H1 (cell line): Measurements from ENCODE around the gene LHX2. TPM values are rescaled to one million over a fixed set of nuclear protein-coding genes. Genes with fewer than 3 reads are reported as not detected.

Experiments
- CTCF ChIA-PET: fragments of 300-600 bp; sonication (Branson Sonifier 250); formaldehyde crosslinking; loops from one replicate; lab custom pipeline; 2021; ENCODE audit not compliant: partially characterized antibody; lab: Charles Lee
- POLR2A ChIA-PET: fragments of 300-600 bp; sonication (Branson Sonifier 250); formaldehyde crosslinking; loops from one replicate; lab custom pipeline; 2021; ENCODE audit warnings: inconsistent platforms; ENCODE audit not compliant: partially characterized antibody; lab: Charles Lee
- DNase-seq, 2 experiments: peaks; one replicate each; pipeline versions ENCODE4 v3.0.0 to v3.0.0-alpha.2; 2010 to 2022; ENCODE audit warnings: low spot score in 2 of 2, low read depth in 1 of 2, mixed read lengths in 1 of 2
- FAIRE-seq: peaks from 2 replicates; lab custom pipeline; 2011; peaks lifted over from hg19 to GRCh38; lab: Jason Lieb, UNC
- H2AFZ ChIP-seq: 2 replicates; pipeline ENCODE4 v1.8.1; 2012; ENCODE audit warnings: low read length, inconsistent platforms
- H2AK5ac ChIP-seq: 2 replicates; pipeline ENCODE4 v1.6.1; 2013; ENCODE audit warnings: low read depth, low read length
- H2BK120ac ChIP-seq: replicated peaks from 2 replicates; pipeline ENCODE3; 2013; ENCODE audit warnings: low read depth, low read length, inconsistent platforms
- H2BK12ac ChIP-seq: 2 replicates; pipeline ENCODE4 v1.6.1; 2013; ENCODE audit warnings: low read depth, low read length
- H2BK15ac ChIP-seq: 2 replicates; pipeline ENCODE4 v1.6.1; 2013; ENCODE audit warnings: low read length
- H2BK20ac ChIP-seq: 2 replicates; pipeline ENCODE4 v1.6.1; 2013; ENCODE audit warnings: low read length
- H2BK5ac ChIP-seq: 2 replicates; pipeline ENCODE4 v1.6.1; 2013; ENCODE audit warnings: low read depth, low read length
- H3K14ac ChIP-seq: 2 replicates; pipeline ENCODE4 v1.6.1; 2013; ENCODE audit warnings: inconsistent platforms; ENCODE audit not compliant: insufficient read length
- H3K18ac ChIP-seq: 2 replicates; pipeline ENCODE4 v1.6.1; 2013; ENCODE audit warnings: low read length; ENCODE audit errors: extremely low read depth
- H3K23ac ChIP-seq: 2 replicates; pipeline ENCODE4 v1.6.1; 2013; ENCODE audit warnings: inconsistent platforms; ENCODE audit not compliant: insufficient read length
- H3K23me2 ChIP-seq: 2 replicates; pipeline ENCODE4 v1.6.1; 2013; ENCODE audit warnings: low read depth, low read length
- H3K27ac ChIP-seq: 2 replicates; pipeline ENCODE4 v1.6.1; 2011; ENCODE audit warnings: low read depth, low read length, inconsistent platforms
- H3K27me3 ChIP-seq, 4 experiments: replicated peaks in 1 of 4; 1 replicate in 1 of 4; 2 replicates in 3 of 4; pipeline versions ENCODE4 v1.6.1 to v1.8.1; 2011 to 2013; ENCODE audit warnings: low read length in 3 of 4, mild to moderate bottlenecking in 3 of 4, inconsistent platforms in 2 of 4, mixed read lengths in 2 of 4, moderate library complexity in 1 of 4; ENCODE audit not compliant: control insufficient read depth in 3 of 4, insufficient read depth in 3 of 4; ENCODE audit errors: extremely low read depth in 1 of 4
- H3K36me3 ChIP-seq, 4 experiments: 2 replicates each; pipeline versions ENCODE4 v1.6.1 to v1.8.1; 2011 to 2013; ENCODE audit warnings: mild to moderate bottlenecking in 4 of 4, low read length in 3 of 4, moderate library complexity in 2 of 4, control low read depth in 1 of 4, inconsistent platforms in 1 of 4; ENCODE audit not compliant: insufficient read depth in 4 of 4, control insufficient read depth in 2 of 4
- H3K4ac ChIP-seq: replicated peaks from 2 replicates; pipeline ENCODE3; 2013; ENCODE audit warnings: low read length, low read depth, mixed read lengths, inconsistent platforms; ENCODE audit not compliant: insufficient read length
- H3K4me1 ChIP-seq, 4 experiments: replicated peaks in 1 of 4; 1 replicate in 1 of 4; 2 replicates in 3 of 4; pipeline versions ENCODE4 v1.6.1 to v1.8.1; 2011 to 2013; ENCODE audit warnings: low read length in 3 of 4, inconsistent platforms in 2 of 4, mixed read lengths in 1 of 4; ENCODE audit not compliant: insufficient read depth in 4 of 4, control insufficient read depth in 3 of 4
- H3K4me2 ChIP-seq, 2 experiments: 2 replicates each; pipeline versions ENCODE4 v1.6.1 to v1.8.1; 2011 to 2013; ENCODE audit warnings: low read depth in 2 of 2, low read length in 2 of 2, control low read depth in 1 of 2, inconsistent platforms in 1 of 2, mild to moderate bottlenecking in 1 of 2; ENCODE audit not compliant: insufficient read depth in 1 of 2
- H3K4me3 ChIP-seq, 4 experiments: fragments of 200-600, 300-600 bp in 1 of 4; sonication (generic), shearing (Covaris generic), sonication (Bioruptor Twin) in 1 of 4; 2 replicates each; pipeline versions ENCODE4 v1.5.1 to v1.8.1; 2011 to 2016; ENCODE audit warnings: low read length in 4 of 4, low read depth in 3 of 4, control low read depth in 2 of 4, inconsistent platforms in 2 of 4, mild to moderate bottlenecking in 2 of 4, mixed read lengths in 1 of 4, moderate library complexity in 1 of 4; ENCODE audit not compliant: insufficient read depth in 2 of 4; ENCODE audit errors: extremely low read depth in 1 of 4
- H3K56ac ChIP-seq: replicated peaks from 2 replicates; pipeline ENCODE3; 2013; ENCODE audit warnings: low read depth, mild to moderate bottlenecking, mixed read lengths, low read length, inconsistent platforms; ENCODE audit not compliant: insufficient read length
- H3K79me1 ChIP-seq: 2 replicates; pipeline ENCODE4 v1.6.1; 2013; ENCODE audit warnings: low read depth, low read length, control low read depth
- H3K79me2 ChIP-seq, 2 experiments: 2 replicates each; pipeline versions ENCODE4 v1.6.1 to v1.8.1; 2012 to 2013; ENCODE audit warnings: low read length in 2 of 2, mild to moderate bottlenecking in 2 of 2, inconsistent platforms in 1 of 2; ENCODE audit not compliant: insufficient read depth in 2 of 2, control insufficient read depth in 1 of 2
- H3K9ac ChIP-seq, 4 experiments: replicated peaks in 1 of 4; 1 replicate in 1 of 4; 2 replicates in 3 of 4; pipeline versions ENCODE4 v1.6.1 to v1.8.1; 2011 to 2013; ENCODE audit warnings: low read depth in 3 of 4, low read length in 3 of 4, control low read depth in 2 of 4, mild to moderate bottlenecking in 2 of 4, moderate library complexity in 2 of 4, inconsistent platforms in 1 of 4; ENCODE audit errors: extremely low read depth in 1 of 4
- H3K9me3 ChIP-seq, 2 experiments: 2 replicates each; pipeline versions ENCODE4 v1.6.1 to v1.8.1; 2012 to 2013; ENCODE audit warnings: mild to moderate bottlenecking in 2 of 2, moderate library complexity in 2 of 2, control low read depth in 1 of 2, inconsistent platforms in 1 of 2, low read depth in 1 of 2, low read length in 1 of 2, mixed read lengths in 1 of 2; ENCODE audit not compliant: insufficient read depth in 2 of 2
- H4K20me1 ChIP-seq, 2 experiments: replicated peaks in 1 of 2; 2 replicates each; pipeline versions ENCODE3 to v1.8.1; 2011 to 2013; ENCODE audit warnings: inconsistent platforms in 2 of 2, low read length in 2 of 2, mild to moderate bottlenecking in 1 of 2; ENCODE audit not compliant: insufficient read depth in 2 of 2, control insufficient read depth in 1 of 2
- H4K5ac ChIP-seq: 2 replicates; pipeline ENCODE4 v1.6.1; 2013; ENCODE audit warnings: low read length, low read depth, mixed read lengths, inconsistent platforms; ENCODE audit not compliant: insufficient read length
- H4K8ac ChIP-seq: 2 replicates; pipeline ENCODE4 v1.8.0; 2013; ENCODE audit warnings: mild to moderate bottlenecking, moderate library complexity, low read length, inconsistent platforms; ENCODE audit not compliant: insufficient read depth; ENCODE audit errors: extremely low read depth
- H4K91ac ChIP-seq: replicated peaks from 2 replicates; pipeline ENCODE3; 2013; ENCODE audit warnings: low read length, mixed read lengths, inconsistent platforms; ENCODE audit not compliant: insufficient read length
- KDM4A ChIP-seq: IDR thresholded peaks from one replicate; pipeline ENCODE4 v1.7.1; 2012; ENCODE audit warnings: low read depth, mild to moderate bottlenecking, moderate library complexity, low read length, inconsistent platforms; ENCODE audit not compliant: severe bottlenecking
- RNF2 ChIP-seq: fragments of 200-900, 300-1000 bp; sonication (generic); IDR thresholded peaks from 2 replicates; pipeline ENCODE4 v1.7.1; 2016; ENCODE audit warnings: borderline replicate concordance, low read depth, mild to moderate bottlenecking, antibody characterized with exemption, low read length; ENCODE audit not compliant: poor library complexity, severe bottlenecking; ENCODE audit errors: missing control alignments
- WGBS, 2 experiments: shearing (Covaris generic) in 1 of 2; methylation state at CpG; one replicate each; pipeline versions ENCODE4 v1.1.6 to v1.1.7; 2013 to 2015; ENCODE audit warnings: low lambda C conversion rate in 2 of 2, mixed read lengths in 2 of 2, inconsistent platforms in 1 of 2, low coverage in 1 of 2, missing lambda C conversion rate in 1 of 2; ENCODE audit not compliant: insufficient replicate concordance in 2 of 2, insufficient coverage in 1 of 2, insufficient read length in 1 of 2; ENCODE audit errors: extremely low coverage in 1 of 2, missing lambda C conversion rate in 1 of 2; 5-methylcytosine and 5-hydroxymethylcytosine counted together
- polyA plus RNA-seq, 7 experiments: library from polyadenylated mRNA; depleted of rRNA in 3 of 7; stranded (reverse) in 5 of 7; unstranded in 2 of 7; fragments of >200 nt in 5 of 7; fragments of 200-250 nt in 2 of 7; gene quantifications; 1 replicate in 5 of 7; 2 replicates in 1 of 7; 4 replicates in 1 of 7; pipeline versions ENCODE4 v1.2.1 to v1.2.3, GENCODE V29; 2011 to 2013; ENCODE audit warnings: missing spikeins in 2 of 7, mixed read lengths in 2 of 7
- total RNA-seq: library from RNA; stranded (reverse); fragmentation: NEBNext Ultra II Directional; extraction: Animal tissue kit (Norgen Biotek cat#: 25700); gene quantifications from 2 replicates; pipeline ENCODE4 v1.2.1, GENCODE V29; 2021
- TF ChIP-seq, protein P1 (sequence below): IDR thresholded peaks from 2 replicates; pipeline ENCODE4 v1.6.1; 2012; ENCODE audit warnings: inconsistent platforms

Gene LHX2
- total and polyA plus RNA-seq, 2 of the 8 experiments (the other 6 are each of a cell fraction or from before 2014, with no cell fraction given), result 0.11 to 0.86 TPM

DNA sequence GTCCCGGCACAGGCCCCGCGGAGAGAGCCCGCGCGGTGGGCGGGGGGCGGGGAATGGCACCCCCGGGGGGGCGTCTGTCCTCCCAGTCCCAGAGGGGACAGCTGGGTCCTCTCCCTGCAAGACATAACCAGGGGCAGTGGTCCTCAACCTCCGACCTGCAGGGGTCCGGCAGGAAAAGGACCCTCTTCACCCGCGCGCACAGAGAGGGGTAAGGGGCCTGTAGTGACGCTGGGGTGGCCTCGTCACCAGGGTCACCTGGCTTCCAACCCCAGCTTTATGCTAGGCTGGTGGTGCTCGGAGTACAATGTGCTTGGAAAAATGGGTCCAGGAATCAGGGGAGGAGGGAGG lies 34.2 kb downstream of the LHX2 start:
- Histone ChIP-seq H3K27ac (no peak overlapping the region), H4K20me1 (no peaks in the 10 kb centered on the region), H2BK15ac (no peak overlapping the region), H3K9me3 (no peaks in the 10 kb centered on the region), H3K18ac (no peak overlapping the region; the same call in 1 of the 2 replicates), H4K8ac (0 out of 2 replicates have a peak overlapping the region, but pooled peaks have one; percentile 57), H3K4me2 (peak overlapping the region; percentile 70 to 84), H3K56ac (peak overlapping the region; percentile 59), H3K79me2 (no peaks in the 10 kb centered on the region), H3K27me3 (peaks cover 3 to 38% (median 31%) of the 10 kb centered on the region in 4 experiments), H2BK5ac (no peak overlapping the region), H3K23me2 (peaks cover 5% of the 10 kb centered on the region; the same call in 1 of the 2 replicates), H3K4me3 (peak overlapping the region; percentile 40 to 70 (median 52)), H4K91ac (no peak overlapping the region), H2AK5ac (no peak overlapping the region), H3K9ac (no peak overlapping the region), H3K14ac (no peak overlapping the region), H3K79me1 (no peaks in the 10 kb centered on the region), H2BK12ac (peak overlapping the region; percentile 63; the same call in 1 of the 2 replicates), H3K4ac (no peak overlapping the region), H3K36me3 (no peaks in the 10 kb centered on the region), H3K23ac (no peak overlapping the region), H2BK20ac (no peak overlapping the region), H4K5ac (no peak overlapping the region), H2AFZ (no peak overlapping the region), H2BK120ac (no peak overlapping the region), H3K4me1 (peaks cover 0 to 3% (median 3%) of the 10 kb centered on the region in 4 experiments; a peak in 1 of 7 replicates)
- DNase-seq (no peak), FAIRE-seq (no peak)
- WGBS, 2 experiments, result 51% methylated on average over 5 of the region's 18 CpGs; no CpG with 5 or more reads in 1 of the 2 experiments
- ChIA-PET CTCF (interaction anchor here (0.7 kb wide), 1 partner anchor 274 kb away, joined by 3 read pairs; no protein-coding TSS in a partner anchor), POLR2A (no interaction called here)
- peak; percentile 4 for TF ChIP-seq KDM4A
- TF ChIP-seq, protein P1, sequence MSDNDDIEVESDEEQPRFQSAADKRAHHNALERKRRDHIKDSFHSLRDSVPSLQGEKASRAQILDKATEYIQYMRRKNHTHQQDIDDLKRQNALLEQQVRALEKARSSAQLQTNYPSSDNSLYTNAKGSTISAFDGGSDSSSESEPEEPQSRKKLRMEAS, result no peak
- TF ChIP-seq RNF2, result peak; percentile 15
